Measurements from ENCODE around the gene AFAP1.

AFAP1 gene

GRCh38 chr4:7799736-7800135 is 139.9 kb downstream of the AFAP1 start:
- in situ Hi-C loops (cut with MboI; ENCODE audit: low sequenced_read_pairs, unreplicated experiment) = loop anchor here (5.0 kb wide), 2 partner anchors 32 to 188 kb away; no protein-coding TSS in a partner anchor
- TF ChIP-seq, protein P1, sequence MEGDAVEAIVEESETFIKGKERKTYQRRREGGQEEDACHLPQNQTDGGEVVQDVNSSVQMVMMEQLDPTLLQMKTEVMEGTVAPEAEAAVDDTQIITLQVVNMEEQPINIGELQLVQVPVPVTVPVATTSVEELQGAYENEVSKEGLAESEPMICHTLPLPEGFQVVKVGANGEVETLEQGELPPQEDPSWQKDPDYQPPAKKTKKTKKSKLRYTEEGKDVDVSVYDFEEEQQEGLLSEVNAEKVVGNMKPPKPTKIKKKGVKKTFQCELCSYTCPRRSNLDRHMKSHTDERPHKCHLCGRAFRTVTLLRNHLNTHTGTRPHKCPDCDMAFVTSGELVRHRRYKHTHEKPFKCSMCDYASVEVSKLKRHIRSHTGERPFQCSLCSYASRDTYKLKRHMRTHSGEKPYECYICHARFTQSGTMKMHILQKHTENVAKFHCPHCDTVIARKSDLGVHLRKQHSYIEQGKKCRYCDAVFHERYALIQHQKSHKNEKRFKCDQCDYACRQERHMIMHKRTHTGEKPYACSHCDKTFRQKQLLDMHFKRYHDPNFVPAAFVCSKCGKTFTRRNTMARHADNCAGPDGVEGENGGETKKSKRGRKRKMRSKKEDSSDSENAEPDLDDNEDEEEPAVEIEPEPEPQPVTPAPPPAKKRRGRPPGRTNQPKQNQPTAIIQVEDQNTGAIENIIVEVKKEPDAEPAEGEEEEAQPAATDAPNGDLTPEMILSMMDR (IDR thresholded peaks at IDR 0.05; ENCODE audit: borderline replicate concordance, control extremely low read depth, extremely low read depth, insufficient read depth, missing control alignments) = no peak
- DNase-seq (ENCODE audit: low spot score) = no peak

GRCh38 chr4:7799306-7799705 is 140.4 kb downstream of the AFAP1 start:
- TF ChIP-seq, protein P1 (IDR thresholded peaks at IDR 0.05; ENCODE audit: borderline replicate concordance, control extremely low read depth, extremely low read depth, insufficient read depth, missing control alignments) = no peak
- in situ Hi-C loops (cut with MboI; ENCODE audit: low sequenced_read_pairs, unreplicated experiment) = no loop called here
- DNase-seq (ENCODE audit: low spot score) = no peak

DNA sequence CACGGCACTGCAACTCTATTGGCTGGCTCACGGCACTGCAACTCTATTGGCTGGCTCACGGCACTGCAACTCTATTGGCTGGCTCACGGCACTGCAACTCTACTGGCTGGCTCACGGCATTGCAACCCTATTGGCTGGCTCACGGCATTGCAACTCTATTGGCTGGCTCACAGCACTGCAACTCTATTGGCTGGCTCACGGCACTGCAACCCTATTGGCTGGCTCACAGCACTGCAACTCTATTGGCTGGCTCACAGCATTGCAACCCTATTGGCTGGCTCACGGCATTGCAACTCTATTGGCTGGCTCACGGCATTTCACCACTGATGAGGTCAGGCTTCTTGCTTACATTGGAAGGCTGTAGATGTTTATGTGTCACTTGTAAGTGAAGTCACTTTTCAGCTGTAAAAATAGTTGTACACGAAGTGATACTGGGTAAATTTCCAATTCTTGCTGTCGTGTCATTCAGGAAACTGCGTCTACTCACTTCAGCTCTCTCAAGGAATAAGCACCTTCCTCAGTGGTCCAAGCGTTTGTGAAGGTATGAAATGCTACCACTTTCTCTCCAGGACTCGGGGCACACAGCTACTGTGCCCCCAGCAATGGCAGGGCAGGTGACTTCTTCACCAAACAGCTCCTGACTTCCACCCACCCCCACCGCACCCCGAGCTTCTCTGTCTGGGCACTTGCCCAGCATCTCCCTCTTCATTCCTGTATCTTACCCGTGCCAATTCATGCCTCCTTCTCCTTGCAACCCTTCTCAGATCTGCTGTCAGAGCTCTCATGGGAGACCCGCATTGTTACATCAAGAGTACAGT is 141.3 kb downstream of the AFAP1 start:
- DNase-seq (ENCODE audit: low spot score) = no peak
- TF ChIP-seq, protein P1 (IDR thresholded peaks at IDR 0.05; ENCODE audit: borderline replicate concordance, control extremely low read depth, extremely low read depth, insufficient read depth, missing control alignments) = no peak
- in situ Hi-C loops (cut with MboI; ENCODE audit: low sequenced_read_pairs, unreplicated experiment) = no loop called here

GRCh38 chr4:7797330-7797729 is 142.3 kb downstream of the AFAP1 start:
- TF ChIP-seq, protein P1 (IDR thresholded peaks at IDR 0.05; ENCODE audit: borderline replicate concordance, control extremely low read depth, extremely low read depth, insufficient read depth, missing control alignments) = no peak
- in situ Hi-C loops (cut with MboI; ENCODE audit: low sequenced_read_pairs, unreplicated experiment) = no loop called here
- no peak for DNase-seq (ENCODE audit: low spot score)

DNA sequence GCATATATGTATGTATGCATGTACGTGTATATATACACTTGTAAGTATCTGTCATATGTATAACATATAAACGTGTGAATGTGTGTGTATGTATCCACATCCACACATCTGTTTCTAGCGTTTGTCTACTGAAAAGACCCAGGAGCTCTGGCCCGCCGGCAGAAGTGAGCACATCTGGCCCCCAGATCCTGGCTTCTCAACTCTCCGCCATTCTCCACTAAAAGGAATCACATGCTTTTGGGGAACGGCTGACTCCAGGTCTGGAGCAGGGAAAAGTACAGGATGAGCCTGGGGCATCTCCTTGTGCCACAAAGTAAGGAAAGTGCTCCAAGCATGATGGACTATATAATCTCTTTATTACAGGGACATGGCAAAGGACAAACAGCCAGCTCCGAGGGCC is 143.7 kb downstream of the AFAP1 start:
- in situ Hi-C loops (cut with MboI; ENCODE audit: low sequenced_read_pairs, unreplicated experiment) = no loop called here
- no peak for DNase-seq (ENCODE audit: low spot score)
- TF ChIP-seq, protein P1 (IDR thresholded peaks at IDR 0.05; ENCODE audit: borderline replicate concordance, control extremely low read depth, extremely low read depth, insufficient read depth, missing control alignments) = no peak

- DNase-seq (ENCODE audit: low spot score) = no peak
- TF ChIP-seq, protein P1 (IDR thresholded peaks at IDR 0.05; ENCODE audit: borderline replicate concordance, control extremely low read depth, extremely low read depth, insufficient read depth, missing control alignments) = no peak
- in situ Hi-C loops (cut with MboI; ENCODE audit: low sequenced_read_pairs, unreplicated experiment) = no loop called here
Measured at GRCh38 chr4:7793186-7793585, 146.5 kb downstream of the AFAP1 start.
